H1 (cell line): ENCODE measurements around the gene CADPS. TPM values are rescaled to one million over a fixed set of nuclear protein-coding genes. Genes with fewer than 3 reads are reported as not detected.

Experiments
- CTCF ChIA-PET: fragments of 300-600 bp; sonication (Branson Sonifier 250); formaldehyde crosslinking; loops from one replicate; lab custom pipeline; 2021; ENCODE audit not compliant: partially characterized antibody; lab: Charles Lee
- POLR2A ChIA-PET: fragments of 300-600 bp; sonication (Branson Sonifier 250); formaldehyde crosslinking; loops from one replicate; lab custom pipeline; 2021; ENCODE audit warnings: inconsistent platforms; ENCODE audit not compliant: partially characterized antibody; lab: Charles Lee
- DNase-seq, 2 experiments: peaks; one replicate each; pipeline versions ENCODE4 v3.0.0 to v3.0.0-alpha.2; 2010 to 2022; ENCODE audit warnings: low spot score in 2 of 2, low read depth in 1 of 2, mixed read lengths in 1 of 2
- FAIRE-seq: peaks from 2 replicates; lab custom pipeline; 2011; peaks lifted over from hg19 to GRCh38; lab: Jason Lieb, UNC
- H2AFZ ChIP-seq: 2 replicates; pipeline ENCODE4 v1.8.1; 2012; ENCODE audit warnings: low read length, inconsistent platforms
- H2AK5ac ChIP-seq: 2 replicates; pipeline ENCODE4 v1.6.1; 2013; ENCODE audit warnings: low read depth, low read length
- H2BK120ac ChIP-seq: replicated peaks from 2 replicates; pipeline ENCODE3; 2013; ENCODE audit warnings: low read depth, low read length, inconsistent platforms
- H2BK12ac ChIP-seq: 2 replicates; pipeline ENCODE4 v1.6.1; 2013; ENCODE audit warnings: low read depth, low read length
- H2BK15ac ChIP-seq: 2 replicates; pipeline ENCODE4 v1.6.1; 2013; ENCODE audit warnings: low read length
- H2BK20ac ChIP-seq: 2 replicates; pipeline ENCODE4 v1.6.1; 2013; ENCODE audit warnings: low read length
- H2BK5ac ChIP-seq: 2 replicates; pipeline ENCODE4 v1.6.1; 2013; ENCODE audit warnings: low read depth, low read length
- H3K14ac ChIP-seq: 2 replicates; pipeline ENCODE4 v1.6.1; 2013; ENCODE audit warnings: inconsistent platforms; ENCODE audit not compliant: insufficient read length
- H3K18ac ChIP-seq: 2 replicates; pipeline ENCODE4 v1.6.1; 2013; ENCODE audit warnings: low read length; ENCODE audit errors: extremely low read depth
- H3K23ac ChIP-seq: 2 replicates; pipeline ENCODE4 v1.6.1; 2013; ENCODE audit warnings: inconsistent platforms; ENCODE audit not compliant: insufficient read length
- H3K23me2 ChIP-seq: 2 replicates; pipeline ENCODE4 v1.6.1; 2013; ENCODE audit warnings: low read depth, low read length
- H3K27ac ChIP-seq: 2 replicates; pipeline ENCODE4 v1.6.1; 2011; ENCODE audit warnings: low read depth, low read length, inconsistent platforms
- H3K27me3 ChIP-seq, 4 experiments: replicated peaks in 1 of 4; 1 replicate in 1 of 4; 2 replicates in 3 of 4; pipeline versions ENCODE4 v1.6.1 to v1.8.1; 2011 to 2013; ENCODE audit warnings: low read length in 3 of 4, mild to moderate bottlenecking in 3 of 4, inconsistent platforms in 2 of 4, mixed read lengths in 2 of 4, moderate library complexity in 1 of 4; ENCODE audit not compliant: control insufficient read depth in 3 of 4, insufficient read depth in 3 of 4; ENCODE audit errors: extremely low read depth in 1 of 4
- H3K36me3 ChIP-seq, 4 experiments: 2 replicates each; pipeline versions ENCODE4 v1.6.1 to v1.8.1; 2011 to 2013; ENCODE audit warnings: mild to moderate bottlenecking in 4 of 4, low read length in 3 of 4, moderate library complexity in 2 of 4, control low read depth in 1 of 4, inconsistent platforms in 1 of 4; ENCODE audit not compliant: insufficient read depth in 4 of 4, control insufficient read depth in 2 of 4
- H3K4ac ChIP-seq: replicated peaks from 2 replicates; pipeline ENCODE3; 2013; ENCODE audit warnings: low read length, low read depth, mixed read lengths, inconsistent platforms; ENCODE audit not compliant: insufficient read length
- H3K4me1 ChIP-seq, 4 experiments: replicated peaks in 1 of 4; 1 replicate in 1 of 4; 2 replicates in 3 of 4; pipeline versions ENCODE4 v1.6.1 to v1.8.1; 2011 to 2013; ENCODE audit warnings: low read length in 3 of 4, inconsistent platforms in 2 of 4, mixed read lengths in 1 of 4; ENCODE audit not compliant: insufficient read depth in 4 of 4, control insufficient read depth in 3 of 4
- H3K4me2 ChIP-seq, 2 experiments: 2 replicates each; pipeline versions ENCODE4 v1.6.1 to v1.8.1; 2011 to 2013; ENCODE audit warnings: low read depth in 2 of 2, low read length in 2 of 2, control low read depth in 1 of 2, inconsistent platforms in 1 of 2, mild to moderate bottlenecking in 1 of 2; ENCODE audit not compliant: insufficient read depth in 1 of 2
- H3K4me3 ChIP-seq, 4 experiments: fragments of 200-600, 300-600 bp in 1 of 4; sonication (generic), shearing (Covaris generic), sonication (Bioruptor Twin) in 1 of 4; 2 replicates each; pipeline versions ENCODE4 v1.5.1 to v1.8.1; 2011 to 2016; ENCODE audit warnings: low read length in 4 of 4, low read depth in 3 of 4, control low read depth in 2 of 4, inconsistent platforms in 2 of 4, mild to moderate bottlenecking in 2 of 4, mixed read lengths in 1 of 4, moderate library complexity in 1 of 4; ENCODE audit not compliant: insufficient read depth in 2 of 4; ENCODE audit errors: extremely low read depth in 1 of 4
- H3K56ac ChIP-seq: replicated peaks from 2 replicates; pipeline ENCODE3; 2013; ENCODE audit warnings: low read depth, mild to moderate bottlenecking, mixed read lengths, low read length, inconsistent platforms; ENCODE audit not compliant: insufficient read length
- H3K79me1 ChIP-seq: 2 replicates; pipeline ENCODE4 v1.6.1; 2013; ENCODE audit warnings: low read depth, low read length, control low read depth
- H3K79me2 ChIP-seq, 2 experiments: 2 replicates each; pipeline versions ENCODE4 v1.6.1 to v1.8.1; 2012 to 2013; ENCODE audit warnings: low read length in 2 of 2, mild to moderate bottlenecking in 2 of 2, inconsistent platforms in 1 of 2; ENCODE audit not compliant: insufficient read depth in 2 of 2, control insufficient read depth in 1 of 2
- H3K9ac ChIP-seq, 4 experiments: replicated peaks in 1 of 4; 1 replicate in 1 of 4; 2 replicates in 3 of 4; pipeline versions ENCODE4 v1.6.1 to v1.8.1; 2011 to 2013; ENCODE audit warnings: low read depth in 3 of 4, low read length in 3 of 4, control low read depth in 2 of 4, mild to moderate bottlenecking in 2 of 4, moderate library complexity in 2 of 4, inconsistent platforms in 1 of 4; ENCODE audit errors: extremely low read depth in 1 of 4
- H3K9me3 ChIP-seq, 2 experiments: 2 replicates each; pipeline versions ENCODE4 v1.6.1 to v1.8.1; 2012 to 2013; ENCODE audit warnings: mild to moderate bottlenecking in 2 of 2, moderate library complexity in 2 of 2, control low read depth in 1 of 2, inconsistent platforms in 1 of 2, low read depth in 1 of 2, low read length in 1 of 2, mixed read lengths in 1 of 2; ENCODE audit not compliant: insufficient read depth in 2 of 2
- H4K20me1 ChIP-seq, 2 experiments: replicated peaks in 1 of 2; 2 replicates each; pipeline versions ENCODE3 to v1.8.1; 2011 to 2013; ENCODE audit warnings: inconsistent platforms in 2 of 2, low read length in 2 of 2, mild to moderate bottlenecking in 1 of 2; ENCODE audit not compliant: insufficient read depth in 2 of 2, control insufficient read depth in 1 of 2
- H4K5ac ChIP-seq: 2 replicates; pipeline ENCODE4 v1.6.1; 2013; ENCODE audit warnings: low read length, low read depth, mixed read lengths, inconsistent platforms; ENCODE audit not compliant: insufficient read length
- H4K8ac ChIP-seq: 2 replicates; pipeline ENCODE4 v1.8.0; 2013; ENCODE audit warnings: mild to moderate bottlenecking, moderate library complexity, low read length, inconsistent platforms; ENCODE audit not compliant: insufficient read depth; ENCODE audit errors: extremely low read depth
- H4K91ac ChIP-seq: replicated peaks from 2 replicates; pipeline ENCODE3; 2013; ENCODE audit warnings: low read length, mixed read lengths, inconsistent platforms; ENCODE audit not compliant: insufficient read length
- WGBS, 2 experiments: shearing (Covaris generic) in 1 of 2; methylation state at CpG; one replicate each; pipeline versions ENCODE4 v1.1.6 to v1.1.7; 2013 to 2015; ENCODE audit warnings: low lambda C conversion rate in 2 of 2, mixed read lengths in 2 of 2, inconsistent platforms in 1 of 2, low coverage in 1 of 2, missing lambda C conversion rate in 1 of 2; ENCODE audit not compliant: insufficient replicate concordance in 2 of 2, insufficient coverage in 1 of 2, insufficient read length in 1 of 2; ENCODE audit errors: extremely low coverage in 1 of 2, missing lambda C conversion rate in 1 of 2; 5-methylcytosine and 5-hydroxymethylcytosine counted together
- polyA plus RNA-seq, 7 experiments: library from polyadenylated mRNA; depleted of rRNA in 3 of 7; stranded (reverse) in 5 of 7; unstranded in 2 of 7; fragments of >200 nt in 5 of 7; fragments of 200-250 nt in 2 of 7; gene quantifications; 1 replicate in 5 of 7; 2 replicates in 1 of 7; 4 replicates in 1 of 7; pipeline versions ENCODE4 v1.2.1 to v1.2.3, GENCODE V29; 2011 to 2013; ENCODE audit warnings: missing spikeins in 2 of 7, mixed read lengths in 2 of 7
- total RNA-seq: library from RNA; stranded (reverse); fragmentation: NEBNext Ultra II Directional; extraction: Animal tissue kit (Norgen Biotek cat#: 25700); gene quantifications from 2 replicates; pipeline ENCODE4 v1.2.1, GENCODE V29; 2021

The CADPS gene
- total and polyA plus RNA-seq, 2 of the 8 experiments (the other 6 are each of a cell fraction or from before 2014, with no cell fraction given): 7.1 to 10.2 TPM

- no peak for DNase-seq
- H3K14ac ChIP-seq: no peak overlapping the region
- no peak overlapping the region for H3K27ac ChIP-seq
- no peak overlapping the region for H3K18ac ChIP-seq
- no peak overlapping the region for H3K4me2 ChIP-seq
- no peaks in the 10 kb centered on the region; the same call in 1 of the 2 replicates for H3K79me1 ChIP-seq
- H4K5ac ChIP-seq: no peak overlapping the region
- H2BK12ac ChIP-seq: no peak overlapping the region
- H3K23me2 ChIP-seq: no peaks in the 10 kb centered on the region
- H2BK120ac ChIP-seq: no peak overlapping the region
- H2BK15ac ChIP-seq: no peak overlapping the region
- H3K9ac ChIP-seq: no peak overlapping the region
- no peak overlapping the region for H3K4ac ChIP-seq
- H3K27me3 ChIP-seq: no peaks in the 10 kb centered on the region
- no peak overlapping the region for H3K56ac ChIP-seq
- H2BK20ac ChIP-seq: no peak overlapping the region
- no peak overlapping the region for H4K91ac ChIP-seq
- no peak overlapping the region for H3K23ac ChIP-seq
- FAIRE-seq: no peak
- no peak overlapping the region for H2BK5ac ChIP-seq
- no peaks in the 10 kb centered on the region for H3K36me3 ChIP-seq
- ChIA-PET CTCF (interaction anchor here (1.5 to 9.2 kb wide), 4 partner anchors 95 to 401 kb away, joined by 4 to 76 read pairs (median 12); no protein-coding TSS in a partner anchor), POLR2A (no interaction called here)
- H2AFZ ChIP-seq: no peak overlapping the region
- H3K4me3 ChIP-seq: no peak overlapping the region
- no peak overlapping the region for H2AK5ac ChIP-seq
- H4K20me1 ChIP-seq: no peaks in the 10 kb centered on the region
- H4K8ac ChIP-seq: no peak overlapping the region
- H3K4me1 ChIP-seq: no peaks in the 10 kb centered on the region
- H3K79me2 ChIP-seq: no peaks in the 10 kb centered on the region
- H3K9me3 ChIP-seq: no peaks in the 10 kb centered on the region
- 71% methylated on average over 2 of the region's 2 CpGs; no CpG with 5 or more reads in 1 of the 2 experiments for WGBS, 2 experiments
These were observed 44.4 kb downstream of the CADPS start for GRCh38 chr3:62830727-62831322.
